Renal cortical epithelial cell (primary cell): ENCODE measurements around the gene TRAF3. TPM values are rescaled to one million over a fixed set of nuclear protein-coding genes. Genes with fewer than 3 reads are reported as not detected.

ENCODE experiments used
- DNase-seq: peaks from one replicate; pipeline ENCODE4 v3.0.0-alpha.2; 2011; ENCODE audit warnings: low read depth
- total RNA-seq: library from RNA; depleted of rRNA; stranded (reverse); fragments of >200 nt; gene quantifications from 2 replicates; pipeline ENCODE4 v1.2.3, GENCODE V29; 2014

TRAF3 gene
- total RNA-seq: 40.1 and 59.5 TPM in 2 replicates

GRCh38 chr14:102776761-102777710, at the start of gene TRAF3:
Gene TRAF3, plus strand, starts transcription at chr14:102777449. Its CDS starts 92,753 bp downstream, at chr14:102870202.
- peak; percentile 35 for DNase-seq

- DNase-seq: no peak
Measured at GRCh38 chr14:102728501-102728900, 48.7 kb upstream of the TRAF3 start.

GRCh38 chr14:102729268-102729667, 48.0 kb upstream of the TRAF3 start:
- DNase-seq: no peak

- DNase-seq: no peak
Measured at GRCh38 chr14:102729825-102730224, 47.4 kb upstream of the TRAF3 start.

- DNase-seq: no peak
Measured at GRCh38 chr14:102731101-102731870, 46.0 kb upstream of the TRAF3 start.

GRCh38 chr14:102731871-102732800, 45.1 kb upstream of the TRAF3 start:
- DNase-seq: no peak

- DNase-seq: no peak
Measured at GRCh38 chr14:102732924-102733323, 44.3 kb upstream of the TRAF3 start.

GRCh38 chr14:102733326-102733725, 43.9 kb upstream of the TRAF3 start:
- DNase-seq: no peak

- DNase-seq: no peak
Measured at GRCh38 chr14:102734436-102734835, 42.8 kb upstream of the TRAF3 start.

GRCh38 chr14:102736956-102737355, 40.3 kb upstream of the TRAF3 start:
- no peak for DNase-seq

GRCh38 chr14:102737402-102738372, 39.6 kb upstream of the TRAF3 start:
- DNase-seq: no peak

GRCh38 chr14:102738373-102739189, 38.7 kb upstream of the TRAF3 start:
- DNase-seq: no peak

GRCh38 chr14:102739190-102739469, 38.1 kb upstream of the TRAF3 start:
- no peak for DNase-seq

GRCh38 chr14:102746634-102747438, 30.4 kb upstream of the TRAF3 start:
- no peak for DNase-seq

GRCh38 chr14:102748806-102749205, 28.4 kb upstream of the TRAF3 start:
- no peak for DNase-seq

GRCh38 chr14:102749393-102750305, 27.6 kb upstream of the TRAF3 start:
- no peak for DNase-seq

GRCh38 chr14:102750376-102750775, 26.9 kb upstream of the TRAF3 start:
- no peak for DNase-seq

- DNase-seq: no peak
Measured at GRCh38 chr14:102751088-102751487, 26.2 kb upstream of the TRAF3 start.
